Stomach (tissue), 9 donors: ENCODE data around the gene CSNK2A2. TPM values are rescaled to one million over a fixed set of nuclear protein-coding genes. Genes with fewer than 3 reads are reported as not detected.

Experiments
- DNase-seq, 2 donors: peaks; one replicate each; pipeline versions ENCODE4 v3.0.0 to v3.0.0-alpha.2; 2013 to 2019
- H3K27ac ChIP-seq, 5 donors: fragments of 200-600 bp in 4 of 5; sonication (generic) in 4 of 5; one replicate each; pipeline ENCODE4 v1.5.1; 2013 to 2019; ENCODE audit warnings: mild to moderate bottlenecking in 1 of 5, moderate library complexity in 1 of 5
- H3K27me3 ChIP-seq, 3 donors: fragments of 200-600 bp; sonication (generic); one replicate each; pipeline ENCODE4 v1.5.1; 2017 to 2019; ENCODE audit warnings: mixed run types in 1 of 3
- H3K36me3 ChIP-seq, 4 donors: fragments of 200-600 bp; sonication (generic); 1 replicate in 3 of 4; 2 replicates in 1 of 4; pipeline ENCODE4 v1.5.1; 2016 to 2019
- H3K4me1 ChIP-seq, 4 donors: fragments of 200-600 bp; sonication (generic); one replicate each; pipeline ENCODE4 v1.5.1; 2016 to 2019
- H3K4me3 ChIP-seq, 4 donors: fragments of 200-600 bp; sonication (generic) in 3 of 4; one replicate each; pipeline ENCODE4 v1.5.1; 2016 to 2019; ENCODE audit warnings: mild to moderate bottlenecking in 1 of 4
- H3K9me3 ChIP-seq, 4 donors: fragments of 200-600 bp; sonication (generic); one replicate each; pipeline ENCODE4 v1.5.1; 2016 to 2019
- EP300 ChIP-seq: sonication (generic); formaldehyde crosslinking; IDR thresholded peaks from one replicate; pipeline ENCODE4 v1.6.1; 2017; ENCODE audit warnings: antibody characterized with exemption
- POLR2A ChIP-seq, 4 donors: fragments of 450-650 bp; IDR thresholded peaks; one replicate each; pipeline ENCODE4 v1.6.1; 2016; ENCODE audit warnings: antibody characterized with exemption in 4 of 4, control low read depth in 2 of 4, mild to moderate bottlenecking in 1 of 4, moderate library complexity in 1 of 4
- POLR2AphosphoS5 ChIP-seq, 3 donors: sonication (generic); formaldehyde crosslinking; IDR thresholded peaks; one replicate each; pipeline ENCODE4 v1.6.1; 2016; ENCODE audit warnings: antibody characterized with exemption in 3 of 3
- WGBS, 5 donors: extraction: QIAGEN DNeasy Blood & Tissue Kit in 3 of 5; methylation state at CpG; one replicate each; pipeline versions ENCODE4 v1.1.5 to v1.1.7; 2013 to 2018; 5-methylcytosine and 5-hydroxymethylcytosine counted together
- intact Hi-C: fragments of 100-400 bp; cut with DNase I; formaldehyde crosslinking; loops from one replicate; pipeline ENCODE4 v1.15.1; 2023; ENCODE audit warnings: low total_unique reads
- polyA plus RNA-seq, 3 donors: library from polyadenylated mRNA; stranded (reverse); fragments of 200-250 nt; gene quantifications; one replicate each; pipeline ENCODE4 v1.2.3, GENCODE V29; 2013
- total RNA-seq, 5 donors: library from RNA; depleted of rRNA; stranded (reverse); fragments of >200 nt; gene quantifications; one replicate each; pipeline versions ENCODE4 v1.1.0 to v1.2.3, GENCODE V29; 2014 to 2016
- TF ChIP-seq, protein P1 (sequence below), 7 experiments: fragments of 450-650 bp in 4 of 7; fragments of 200-600 bp in 3 of 7; sonication (generic) in 3 of 7; IDR thresholded peaks; one replicate each; pipeline ENCODE4 v1.5.1; 2016 to 2019; ENCODE audit warnings: antibody characterized with exemption in 7 of 7, control low read depth in 2 of 7, mild to moderate bottlenecking in 1 of 7
- donor health status: healthy with polysubstance abuse.
- donor health status: Bipolar disorder and iron deficiency.
- donor health status: healthy.

CSNK2A2 gene
- total and polyA plus RNA-seq, 8 donors: 13.4 to 83.0 (median 38.9) TPM

DNA sequence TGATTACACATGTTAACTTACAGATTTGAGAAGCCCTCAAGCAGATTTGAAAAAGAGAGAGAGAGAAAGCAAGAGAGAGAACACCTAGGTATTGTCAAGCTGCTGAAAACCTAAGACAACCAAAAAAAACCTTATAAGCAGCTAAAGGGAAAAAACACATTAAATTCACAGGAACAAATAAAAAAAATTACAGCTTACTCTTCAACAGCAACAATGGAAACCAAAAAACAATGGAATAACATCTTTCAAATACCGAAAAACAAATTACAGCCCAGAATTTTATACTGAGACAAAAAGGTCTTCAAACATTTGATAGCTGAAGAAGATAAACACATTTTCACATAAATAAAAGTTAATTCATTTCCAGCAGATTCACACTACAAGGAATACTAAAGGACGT is 60.3 kb downstream of the CSNK2A2 start:
- TF ChIP-seq POLR2A (IDR thresholded peaks at IDR 0.05) (no peak), EP300 (no peak), POLR2AphosphoS5 (IDR thresholded peaks at IDR 0.05) (no peak)
- TF ChIP-seq, protein P1, sequence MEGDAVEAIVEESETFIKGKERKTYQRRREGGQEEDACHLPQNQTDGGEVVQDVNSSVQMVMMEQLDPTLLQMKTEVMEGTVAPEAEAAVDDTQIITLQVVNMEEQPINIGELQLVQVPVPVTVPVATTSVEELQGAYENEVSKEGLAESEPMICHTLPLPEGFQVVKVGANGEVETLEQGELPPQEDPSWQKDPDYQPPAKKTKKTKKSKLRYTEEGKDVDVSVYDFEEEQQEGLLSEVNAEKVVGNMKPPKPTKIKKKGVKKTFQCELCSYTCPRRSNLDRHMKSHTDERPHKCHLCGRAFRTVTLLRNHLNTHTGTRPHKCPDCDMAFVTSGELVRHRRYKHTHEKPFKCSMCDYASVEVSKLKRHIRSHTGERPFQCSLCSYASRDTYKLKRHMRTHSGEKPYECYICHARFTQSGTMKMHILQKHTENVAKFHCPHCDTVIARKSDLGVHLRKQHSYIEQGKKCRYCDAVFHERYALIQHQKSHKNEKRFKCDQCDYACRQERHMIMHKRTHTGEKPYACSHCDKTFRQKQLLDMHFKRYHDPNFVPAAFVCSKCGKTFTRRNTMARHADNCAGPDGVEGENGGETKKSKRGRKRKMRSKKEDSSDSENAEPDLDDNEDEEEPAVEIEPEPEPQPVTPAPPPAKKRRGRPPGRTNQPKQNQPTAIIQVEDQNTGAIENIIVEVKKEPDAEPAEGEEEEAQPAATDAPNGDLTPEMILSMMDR (IDR thresholded peaks at IDR 0.05): no peak
- DNase-seq: no peak
- 61 to 95% (median 92%) methylated on average over 2 of the region's 2 CpGs for WGBS, 5 donors
- Histone ChIP-seq H3K4me3 (no peak overlapping the region), H3K27ac (no peak overlapping the region), H3K9me3 (peaks cover 0 to 24% (median 16%) of the 10 kb centered on the region in 4 donors), H3K4me1 (no peaks in the 10 kb centered on the region), H3K36me3 (peaks cover 0 to 6% (median 0%) of the 10 kb centered on the region in 4 donors), H3K27me3 (no peaks in the 10 kb centered on the region)
- intact Hi-C loops: loop anchor here (10.0 kb wide), 1 partner anchor 57 kb away; the partner anchor contains the start of gene CSNK2A2

DNA sequence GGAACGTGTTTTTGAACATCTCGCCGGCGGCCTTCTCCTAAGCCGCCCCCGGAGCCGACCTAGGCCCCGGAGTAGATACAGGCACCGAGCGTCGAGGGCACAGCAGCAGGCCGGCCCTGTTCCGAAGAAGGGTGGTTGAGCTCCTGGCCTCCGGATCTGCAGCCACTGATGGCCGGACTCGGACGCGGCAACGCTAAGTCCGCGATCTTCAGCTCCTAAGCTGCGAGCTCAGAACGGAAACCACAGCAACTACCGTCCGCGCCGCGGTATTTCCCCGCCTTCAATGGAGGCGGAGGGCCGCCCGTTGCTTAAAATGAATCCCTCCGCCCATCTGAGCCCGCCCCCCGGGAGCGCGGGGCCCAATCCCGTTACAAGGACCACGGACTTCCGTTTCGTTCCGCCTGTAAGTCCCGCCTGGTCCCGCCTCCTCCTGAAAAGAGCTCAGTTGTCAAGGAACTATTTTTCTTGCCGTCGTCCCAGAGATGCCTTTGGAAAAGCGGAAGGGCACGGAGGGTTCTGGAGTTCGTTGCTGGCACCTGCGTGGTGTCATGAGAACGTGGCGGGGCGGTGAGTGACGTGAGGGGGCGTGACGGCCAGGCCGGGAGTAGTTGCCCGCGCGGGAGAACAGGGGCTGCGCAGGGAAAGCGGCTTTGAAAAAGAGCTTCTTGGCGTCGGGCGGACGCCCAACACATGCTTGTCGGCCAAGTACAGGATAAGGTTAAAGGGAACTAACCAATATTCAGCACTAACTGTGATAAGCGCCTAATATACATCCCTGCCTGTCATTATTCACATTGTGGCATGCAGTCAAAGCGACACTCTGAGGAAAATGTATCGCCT is 68.6 kb downstream of the CSNK2A2 start, which contains the start of gene CFAP20:
CFAP20 (minus strand) TSS at position 285 of the 840 bp plus-strand sequence; CDS start at position 19, 266 bp downstream.
- intact Hi-C loops: no loop called here
- Histone ChIP-seq H3K36me3 (no peaks in the 10 kb centered on the region), H3K4me1 (peaks cover 25 to 45% (median 41%) of the 10 kb centered on the region in 4 donors), H3K27ac (peak within 1 kb of the TSS; percentile 88 to 97 (median 94)), H3K27me3 (no peaks in the 10 kb centered on the region), H3K4me3 (peak within 1 kb of the TSS; percentile 84 to 97 (median 89)), H3K9me3 (no peaks in the 10 kb centered on the region)
- TF ChIP-seq POLR2A (IDR thresholded peaks at IDR 0.05) (peak in 2 of 4 donors; percentile 80 to 91), POLR2AphosphoS5 (IDR thresholded peaks at IDR 0.05) (peak; percentile 94 to 98 (median 97))
- TF ChIP-seq, protein P1 (IDR thresholded peaks at IDR 0.05): no peak
- DNase-seq: peak; percentile 99
- 1 to 3% (median 2%) methylated on average over 32 to 70 of the region's 70 CpGs for WGBS, 5 donors

DNA sequence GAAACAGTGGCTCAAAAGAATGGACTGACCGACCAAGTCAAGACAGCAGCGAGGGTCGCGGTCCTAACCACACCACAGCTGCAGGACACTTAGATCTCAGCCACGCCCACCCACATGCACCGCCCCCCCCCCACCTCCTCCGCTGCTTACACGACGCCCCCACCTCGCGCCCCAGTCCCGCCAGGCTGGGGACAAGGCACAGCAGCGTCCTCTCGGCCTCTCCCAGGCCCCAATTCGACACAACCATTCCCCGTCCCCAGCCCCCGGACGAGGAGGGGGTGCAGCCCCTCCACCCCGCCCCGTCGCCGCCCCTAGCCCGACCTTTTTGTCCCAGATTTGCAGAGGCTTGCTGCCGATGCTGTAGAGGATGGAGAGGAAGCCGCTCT is 69.2 kb downstream of the CSNK2A2 start:
- TF ChIP-seq EP300 (no peak), POLR2AphosphoS5 (IDR thresholded peaks at IDR 0.05) (no peak), POLR2A (IDR thresholded peaks at IDR 0.05) (no peak)
- TF ChIP-seq, protein P1 (IDR thresholded peaks at IDR 0.05): no peak
- Histone ChIP-seq H3K27me3 (no peaks in the 10 kb centered on the region), H3K4me1 (peaks cover 31 to 51% (median 47%) of the 10 kb centered on the region in 4 donors), H3K9me3 (no peaks in the 10 kb centered on the region), H3K27ac (peak overlapping the region; percentile 88 to 97 (median 94)), H3K36me3 (no peaks in the 10 kb centered on the region), H3K4me3 (peak overlapping the region; percentile 84 to 97 (median 89))
- intact Hi-C loops: no loop called here
- peak in 1 of 2 donors; percentile 69 for DNase-seq
- 0 to 1% (median 0%) methylated on average over 4 to 25 of the region's 25 CpGs for WGBS, 5 donors

DNA sequence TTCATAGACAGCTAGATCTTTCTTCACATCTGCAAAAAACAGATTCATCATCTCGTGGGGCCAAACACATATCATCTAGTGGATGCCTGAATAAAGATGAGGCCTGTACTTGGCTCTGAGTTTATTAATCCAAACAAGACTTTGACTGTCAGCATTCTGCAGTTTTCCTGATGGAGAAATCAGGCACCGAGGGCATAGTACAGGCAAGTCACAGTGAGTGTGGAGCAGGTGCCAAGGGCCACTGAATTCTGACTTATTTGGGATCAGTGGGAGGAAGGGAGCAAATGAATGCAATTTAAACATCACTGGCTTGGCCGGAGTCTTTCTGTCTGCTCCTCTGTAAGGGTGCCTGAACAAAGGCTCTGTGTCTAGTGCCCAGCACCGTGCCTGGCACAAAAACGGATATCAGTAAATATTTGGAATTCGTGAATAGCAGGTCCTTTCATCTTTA is 69.7 kb downstream of the CSNK2A2 start:
- Histone ChIP-seq H3K4me1 (peaks cover 32 to 56% (median 49%) of the 10 kb centered on the region in 4 donors), H3K27ac (peak overlapping the region; percentile 38 to 96 (median 94)), H3K4me3 (peak overlapping the region; percentile 84 to 97 (median 89)), H3K9me3 (no peaks in the 10 kb centered on the region), H3K27me3 (no peaks in the 10 kb centered on the region), H3K36me3 (no peaks in the 10 kb centered on the region)
- peak in 1 of 2 donors; percentile 23 for DNase-seq
- TF ChIP-seq, protein P1 (IDR thresholded peaks at IDR 0.05): no peak
- no peak for TF ChIP-seq EP300
- no peak for TF ChIP-seq POLR2A (IDR thresholded peaks at IDR 0.05)
- no peak for TF ChIP-seq POLR2AphosphoS5 (IDR thresholded peaks at IDR 0.05)
- intact Hi-C loops: no loop called here
- 1 to 4% (median 2%) methylated on average over 6 of the region's 6 CpGs for WGBS, 5 donors
